HG02885 (cell line): ENCODE results near the gene MYL4.
"Not testable (repeated sequence)": the region's sequence is repeated elsewhere in the genome, so short reads cannot be mapped to it uniquely, and the experiment has no call there.

Experiments used
- ATAC-seq: cut with Tn5 transposase; IDR thresholded peaks from one replicate; pipeline ENCODE4 v1.9.1; 2021; ENCODE audit warnings: mild to moderate bottlenecking; ENCODE audit not compliant: unreplicated experiment, poor library complexity

The MYL4 gene

GRCh38 chr17:47219621-47220475 is 10.7 kb downstream of the MYL4 start:
- no peak for ATAC-seq

DNA sequence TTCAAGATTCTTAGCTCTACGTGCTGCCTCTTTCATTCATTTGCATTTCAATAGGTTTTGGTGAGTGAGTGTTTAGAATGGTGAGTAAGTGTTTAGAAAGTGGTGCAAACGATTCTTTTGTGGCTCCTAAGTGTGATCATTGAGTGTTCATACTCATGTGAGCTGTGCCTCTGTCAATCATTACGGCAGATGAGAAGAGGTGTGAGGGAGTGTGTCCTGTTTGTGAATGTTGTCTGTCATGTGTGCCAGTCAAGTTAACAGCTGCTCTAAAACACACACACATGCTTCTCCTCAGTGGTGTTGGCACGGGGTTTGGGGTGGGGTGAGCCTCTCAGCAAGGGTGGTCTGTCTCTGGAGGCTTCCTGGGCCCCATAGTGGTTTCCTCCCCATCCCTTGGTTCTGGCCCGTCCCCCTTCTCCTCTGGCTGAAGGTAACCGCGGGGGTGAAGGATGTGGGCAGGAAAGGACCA is 11.4 kb downstream of the MYL4 start:
- no peak for ATAC-seq

GRCh38 chr17:47221154-47221553 is 12.0 kb downstream of the MYL4 start:
- no peak for ATAC-seq

GRCh38 chr17:47222047-47222446 is 12.9 kb downstream of the MYL4 start:
- ATAC-seq = no peak

DNA sequence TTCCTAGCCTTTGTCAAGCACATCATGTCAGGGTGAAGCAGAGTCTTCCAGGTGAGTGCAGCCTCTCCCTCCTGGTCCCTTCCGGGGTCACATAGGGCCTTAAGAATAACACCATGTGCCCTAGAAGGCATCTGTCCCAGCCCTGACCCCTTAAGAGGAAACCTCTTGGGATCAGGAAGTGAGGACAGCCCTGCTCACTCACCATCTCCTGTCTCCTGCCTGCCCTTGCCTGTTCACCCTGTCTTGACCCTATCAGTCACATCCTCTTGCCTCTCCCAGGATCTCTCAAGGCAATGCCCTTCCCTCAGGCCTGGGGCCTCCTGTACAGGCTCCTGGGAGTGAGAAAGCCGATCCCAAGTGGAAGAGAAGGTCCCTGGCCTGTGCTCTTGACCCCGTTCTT is 13.9 kb downstream of the MYL4 start:
- no peak for ATAC-seq

DNA sequence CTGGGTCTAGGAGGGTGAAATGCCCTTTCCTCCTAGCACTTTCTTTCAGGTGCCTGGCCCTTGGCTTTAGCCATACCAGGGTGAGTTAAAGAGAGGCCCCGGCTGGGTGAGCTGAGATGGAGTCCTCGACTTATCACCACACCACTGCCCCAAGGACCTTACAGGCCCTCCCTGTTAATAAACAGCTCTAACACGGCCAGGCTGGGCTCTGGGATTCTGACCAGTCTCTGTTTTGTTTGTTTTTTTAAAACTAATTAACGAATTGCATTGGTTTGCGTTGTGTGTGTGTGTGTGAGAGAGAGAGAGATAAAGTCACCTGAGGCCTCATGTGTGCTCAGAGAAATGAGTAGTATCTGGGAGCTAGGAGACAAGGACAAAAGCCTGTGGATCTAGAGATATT is 14.3 kb downstream of the MYL4 start:
- no peak for ATAC-seq

- ATAC-seq = not testable (repeated sequence)
Measured at GRCh38 chr17:47224077-47224476, 14.9 kb downstream of the MYL4 start.

GRCh38 chr17:47224966-47225365 is 15.8 kb downstream of the MYL4 start:
- no peak for ATAC-seq

- ATAC-seq = no peak
Measured at GRCh38 chr17:47225436-47225858, 16.3 kb downstream of the MYL4 start.

DNA sequence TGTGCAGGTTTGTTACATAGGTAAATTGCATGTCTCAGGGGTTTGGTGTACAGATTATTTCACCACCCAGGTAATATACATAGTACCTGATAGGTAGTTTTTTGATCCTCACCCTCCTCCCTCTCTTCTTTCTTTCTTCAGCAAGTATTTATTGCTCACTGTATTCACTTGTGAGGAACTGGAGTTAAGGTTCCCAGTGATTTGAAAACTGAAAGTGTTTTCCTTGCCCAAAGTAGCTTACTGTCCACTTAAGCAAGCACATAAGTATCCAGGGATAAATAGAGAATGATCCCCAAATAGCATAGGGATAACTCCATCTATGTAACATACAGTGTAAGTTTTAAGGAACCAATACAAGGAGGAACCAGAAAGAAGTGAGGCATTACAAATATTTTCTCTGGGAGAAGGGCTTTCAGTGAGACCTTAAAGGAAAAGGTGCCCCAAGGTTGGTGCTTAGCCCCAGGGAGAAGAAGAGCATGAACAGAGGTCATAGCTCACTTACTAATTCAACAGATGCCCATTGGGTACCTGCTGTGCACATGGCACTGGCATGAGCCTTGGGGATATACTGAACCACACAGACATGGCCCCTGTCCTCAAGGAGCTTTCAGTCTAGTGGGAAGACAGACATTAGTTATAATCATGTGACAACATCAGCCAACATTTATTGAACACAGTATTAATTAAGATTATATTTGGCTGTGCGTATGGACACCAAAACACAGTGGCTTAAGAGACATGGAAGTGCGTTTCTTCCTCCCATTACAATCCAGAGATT is 17.0 kb downstream of the MYL4 start:
- ATAC-seq = no peak

DNA sequence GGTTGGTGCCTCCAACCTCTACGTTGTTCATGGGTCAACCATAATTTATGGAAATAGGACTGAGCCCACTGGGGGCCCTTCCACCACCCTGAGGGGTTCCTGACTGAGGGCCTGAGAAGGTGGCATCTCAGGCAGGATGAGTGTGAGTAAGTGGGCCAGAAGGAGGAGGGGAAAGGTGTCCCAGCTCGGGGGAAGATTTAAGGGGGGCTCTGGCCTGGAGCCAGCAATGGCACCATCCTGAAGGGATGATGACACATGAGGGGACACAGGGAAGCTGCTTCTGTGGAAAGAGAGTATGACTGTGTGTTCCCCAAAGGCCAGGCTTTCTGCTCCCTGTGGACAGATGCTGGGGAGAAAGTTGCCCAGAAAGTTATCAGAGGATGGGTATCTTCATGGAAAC is 18.7 kb downstream of the MYL4 start:
- ATAC-seq = no peak

DNA sequence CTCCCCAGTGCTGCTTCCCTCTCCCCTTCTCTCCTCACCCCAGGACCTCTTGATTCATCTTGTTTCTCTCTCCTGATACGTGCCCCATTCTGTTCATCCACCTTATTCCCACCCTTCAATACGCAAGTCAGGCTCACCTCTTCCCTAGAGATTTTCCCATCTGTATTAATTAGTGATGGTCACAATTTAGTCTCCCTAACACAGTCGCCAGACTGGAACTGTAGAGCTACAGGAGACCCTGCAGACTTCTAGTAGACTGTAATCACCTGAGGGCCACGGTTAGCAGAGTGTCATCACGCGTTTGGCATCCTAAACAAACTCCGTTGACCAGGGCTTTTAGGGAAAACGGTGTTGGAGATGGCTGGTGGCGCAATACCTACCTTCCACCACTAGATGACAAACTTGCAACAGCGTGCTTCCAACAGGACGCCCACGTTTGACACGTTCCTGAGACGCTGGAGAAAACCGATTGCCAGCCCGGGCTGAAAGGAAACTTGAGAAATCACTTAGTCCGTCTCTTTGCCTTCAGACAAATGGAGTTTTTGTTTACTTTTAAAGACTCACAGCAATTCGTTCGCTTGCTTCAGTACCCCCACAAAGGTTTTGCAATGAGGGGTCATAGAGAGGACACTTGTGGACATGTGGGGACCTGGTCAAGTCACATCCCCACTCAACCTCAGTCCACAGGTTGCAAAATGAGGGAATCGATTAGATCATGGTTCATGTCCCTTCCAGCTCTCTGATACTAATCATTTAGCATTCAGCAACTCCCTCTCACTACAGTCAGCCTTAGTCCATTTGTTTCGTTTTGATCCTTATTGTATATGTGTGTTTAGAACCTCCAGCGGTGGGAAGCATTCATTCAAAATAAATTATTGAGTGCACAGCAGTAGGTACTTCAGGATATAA is 20.6 kb downstream of the MYL4 start:
- ATAC-seq = peak; percentile 64

DNA sequence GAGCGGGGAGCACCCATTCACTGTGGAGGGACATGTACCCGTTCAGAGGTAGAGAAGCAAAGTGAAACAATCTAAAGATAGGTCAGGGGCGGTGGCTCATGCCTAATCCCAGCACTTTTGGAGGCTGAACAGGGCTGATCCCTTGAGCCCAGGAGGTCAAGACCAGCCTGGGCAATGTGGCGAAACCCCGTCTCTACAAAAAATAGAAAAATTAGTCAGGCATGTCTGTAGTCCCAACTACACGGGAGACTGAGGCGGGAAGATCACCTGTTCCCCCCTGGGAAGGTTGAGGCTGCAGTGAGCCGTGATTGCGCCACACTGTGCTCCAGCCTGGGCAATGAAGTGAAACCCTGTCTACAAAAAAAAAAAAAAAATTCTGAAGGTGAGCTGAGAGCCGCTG is 21.7 kb downstream of the MYL4 start:
- ATAC-seq = no peak

DNA sequence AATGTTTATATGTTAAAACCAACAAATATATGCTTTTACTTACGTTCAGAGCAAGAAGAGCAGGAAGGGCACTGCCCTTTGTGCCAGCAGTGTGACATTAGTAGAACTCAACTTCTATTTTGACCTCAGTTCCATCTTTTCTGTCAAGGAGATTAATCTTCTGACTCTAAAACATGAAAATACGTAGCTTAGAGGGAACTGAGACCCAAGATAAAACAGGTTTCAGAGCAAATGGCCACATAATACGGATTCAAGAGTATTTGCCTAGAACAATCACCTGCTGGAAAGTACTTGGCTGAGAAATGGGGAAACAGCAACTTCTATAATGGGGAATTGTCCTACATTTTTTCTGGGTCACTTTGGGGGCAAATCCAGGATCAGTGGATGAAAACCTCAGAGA is 22.2 kb downstream of the MYL4 start:
- no peak for ATAC-seq

DNA sequence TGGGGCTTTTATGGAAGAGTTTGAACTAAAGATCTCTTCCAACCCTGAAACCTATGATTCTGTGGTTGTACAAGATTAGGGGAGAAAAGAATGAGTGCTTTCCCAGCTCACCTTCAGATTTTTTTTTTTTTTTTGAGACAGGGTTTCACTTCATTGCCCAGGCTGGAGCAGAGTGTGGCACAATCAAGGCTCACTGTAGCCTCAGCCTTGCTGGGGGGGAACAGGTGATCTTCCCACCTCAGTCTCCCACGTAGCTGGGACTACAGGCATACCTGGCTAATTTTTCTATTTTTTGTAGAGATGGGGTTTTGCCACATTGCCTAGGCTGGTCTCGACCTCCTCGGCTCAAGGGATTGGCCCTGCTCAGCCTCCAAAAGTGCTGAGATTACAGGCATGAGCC is 22.7 kb downstream of the MYL4 start:
- ATAC-seq = no peak

- ATAC-seq = no peak
Measured at GRCh38 chr17:47232465-47232864, 23.3 kb downstream of the MYL4 start.

- no peak for ATAC-seq
Measured at GRCh38 chr17:47235506-47235905, 26.4 kb downstream of the MYL4 start.

DNA sequence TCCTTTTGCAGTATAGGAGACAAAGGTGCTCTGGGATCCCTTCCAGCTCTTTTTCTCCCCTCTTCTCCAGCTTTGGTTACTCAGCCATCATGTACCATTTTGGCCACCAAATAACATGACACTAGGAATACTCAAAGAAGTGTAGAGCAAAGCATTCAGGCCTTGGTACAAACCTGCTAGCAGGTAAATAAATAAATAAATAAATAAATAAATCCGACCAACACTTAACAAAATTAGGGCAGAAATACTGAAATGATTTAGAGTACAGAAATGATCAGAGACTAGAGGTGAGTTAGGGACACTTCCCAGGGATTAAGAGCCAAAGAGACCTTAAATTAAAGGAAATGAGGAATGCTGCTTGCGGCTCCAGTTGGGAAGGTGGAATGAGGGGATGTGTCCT is 26.8 kb downstream of the MYL4 start:
- no peak for ATAC-seq

DNA sequence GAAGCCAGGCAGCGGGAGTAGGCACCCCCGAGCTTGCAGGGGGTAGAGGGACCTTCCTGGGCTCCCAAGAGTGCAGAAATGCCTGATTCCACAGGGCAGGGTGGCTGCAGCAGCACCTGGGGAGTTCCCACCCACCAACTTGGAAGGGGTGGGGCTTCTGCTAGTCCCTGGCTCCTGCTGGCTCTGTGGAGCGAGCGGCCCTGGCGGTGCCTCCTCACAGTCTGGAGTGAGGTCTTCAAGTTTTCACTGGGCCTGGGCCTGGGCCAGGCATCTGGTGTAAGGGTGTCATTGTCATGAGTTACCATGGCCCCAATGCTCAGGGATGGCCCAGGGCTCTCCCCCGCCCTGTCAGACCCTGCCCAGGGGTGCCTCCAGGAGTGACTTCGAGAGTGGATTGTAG is 28.7 kb downstream of the MYL4 start:
- no peak for ATAC-seq

DNA sequence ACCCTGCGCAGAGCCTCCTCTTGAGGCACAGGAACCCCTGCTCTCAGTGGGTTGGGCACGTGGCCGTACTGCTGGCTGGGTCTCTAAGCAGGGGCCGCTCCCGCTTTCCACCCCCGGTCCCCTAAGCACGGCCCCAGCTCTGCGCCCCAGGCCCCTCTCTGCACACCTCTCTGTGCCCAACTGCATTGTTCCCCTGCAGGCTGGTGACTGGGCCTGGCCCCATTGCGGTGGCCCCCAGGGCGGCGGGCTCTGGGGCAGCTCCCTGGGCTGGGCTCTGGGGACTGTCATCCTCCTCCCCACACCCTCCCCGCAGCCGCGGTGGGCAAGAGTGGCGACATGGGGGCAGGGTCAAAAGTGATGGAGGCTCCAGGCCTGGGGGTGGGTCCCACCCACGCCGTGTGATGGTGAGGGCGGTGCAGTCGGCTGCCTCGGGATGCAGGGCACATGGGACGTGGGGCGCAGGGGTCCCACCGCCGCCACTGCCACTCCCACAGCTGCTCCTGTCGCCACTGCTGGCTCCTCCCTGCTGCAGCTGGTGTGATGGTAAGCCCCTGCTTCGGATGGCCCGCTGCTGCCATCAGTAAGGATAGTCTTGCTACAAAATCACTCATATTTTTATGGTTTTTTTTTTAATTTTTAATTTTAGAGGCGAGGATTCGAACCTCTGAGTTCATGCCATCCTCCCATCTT is 29.3 kb downstream of the MYL4 start:
- no peak for ATAC-seq
